H7 (cell line): ENCODE results near the gene SIRT7. TPM values are rescaled to one million over a fixed set of nuclear protein-coding genes. Genes with fewer than 3 reads are reported as not detected.

Source experiments
- DNase-seq: peaks from one replicate; pipeline ENCODE4 v3.0.0; 2012
- H3K27me3 ChIP-seq: 2 replicates; pipeline ENCODE4 v1.6.0; 2011; ENCODE audit warnings: mild to moderate bottlenecking, low read length; ENCODE audit not compliant: control insufficient read depth, insufficient read depth
- H3K36me3 ChIP-seq: replicated peaks from 2 replicates; pipeline ENCODE4 v1.5.1; 2011; ENCODE audit warnings: low read length; ENCODE audit not compliant: control insufficient read depth, insufficient read depth
- H3K4me3 ChIP-seq: 2 replicates; pipeline ENCODE4 v1.5.1; 2011; ENCODE audit warnings: low read depth, mild to moderate bottlenecking, control low read depth, low read length, moderate library complexity; ENCODE audit not compliant: insufficient read depth
- total RNA-seq: library from RNA; depleted of rRNA; stranded (reverse); fragments of >200 nt; shearing (Covaris generic); gene quantifications from 2 replicates; pipeline ENCODE4 v1.2.3, GENCODE V29; 2014; rRNA removed

The SIRT7 gene
- total RNA-seq, 1 experiment from 2014 or later: 19.0 TPM

- Histone ChIP-seq H3K4me3 (no peak overlapping the region), H3K27me3 (no peaks in the 10 kb centered on the region), H3K36me3 (peaks cover 21% of the 10 kb centered on the region)
- DNase-seq: peak; percentile 71
Observed at GRCh38 chr17:81867170-81867990, 50.6 kb downstream of the SIRT7 start.

DNA sequence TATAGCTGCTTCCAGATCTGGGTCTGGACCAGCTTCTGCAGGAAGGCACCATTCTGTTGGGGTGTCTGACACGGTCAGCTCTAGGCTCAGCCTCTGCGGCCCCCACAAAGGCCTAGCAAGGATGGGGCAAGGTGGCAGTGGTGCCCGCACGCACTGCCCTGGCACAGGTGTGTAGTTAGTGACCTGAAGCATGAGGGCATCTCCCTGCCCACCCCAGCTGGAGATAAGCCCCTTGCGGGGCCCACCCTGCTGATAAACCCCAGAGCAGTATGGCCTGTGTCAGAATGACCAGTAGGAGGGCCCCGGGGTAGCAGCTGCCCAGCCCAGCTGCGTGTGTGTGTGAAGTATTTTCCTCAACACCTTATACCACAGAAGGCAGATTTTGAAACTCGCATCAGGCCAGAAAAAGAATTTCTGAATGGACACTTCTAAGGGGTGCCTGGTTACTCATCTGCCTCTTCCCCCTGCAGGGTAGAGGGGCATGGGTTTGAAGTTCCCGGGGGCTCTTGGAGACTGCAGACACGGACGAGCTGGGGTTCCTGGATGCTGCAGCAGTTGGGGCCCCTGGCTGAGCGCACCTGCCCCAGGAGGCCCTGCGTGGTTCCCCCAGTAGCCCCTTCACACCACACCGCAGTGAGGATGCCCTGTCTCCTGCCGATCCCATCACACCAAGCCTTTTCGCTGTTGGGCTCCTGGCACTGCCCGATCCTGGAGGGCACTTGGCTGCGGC lies 51.4 kb downstream of the SIRT7 start:
- no peaks in the 10 kb centered on the region for H3K27me3 ChIP-seq
- no peak overlapping the region for H3K4me3 ChIP-seq
- peak; percentile 48 for DNase-seq
- peaks cover 21% of the 10 kb centered on the region for H3K36me3 ChIP-seq

GRCh38 chr17:81865733-81866439 lies 52.1 kb downstream of the SIRT7 start:
- Histone ChIP-seq H3K27me3 (no peaks in the 10 kb centered on the region), H3K4me3 (no peak overlapping the region), H3K36me3 (peaks cover 21% of the 10 kb centered on the region)
- DNase-seq: no peak

DNA sequence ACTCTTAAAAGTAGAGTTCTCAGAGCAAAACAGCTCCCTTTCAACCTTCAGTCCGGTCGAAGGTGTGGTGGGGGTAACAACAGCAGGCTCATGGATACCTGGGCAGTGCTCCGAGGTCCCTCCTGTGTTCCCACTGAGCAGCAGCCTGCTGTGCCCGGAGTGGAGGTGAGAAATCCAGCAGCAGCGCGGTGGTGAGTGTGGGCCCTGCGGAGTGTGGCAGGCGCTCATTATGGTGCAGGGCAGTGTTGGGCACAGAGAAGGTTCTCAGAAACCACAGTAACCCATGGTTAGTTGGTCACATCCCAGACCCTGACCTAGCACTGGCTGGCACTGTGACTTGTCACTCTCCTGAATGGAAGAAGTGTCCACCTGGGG lies 52.6 kb downstream of the SIRT7 start:
- DNase-seq: no peak
- no peaks in the 10 kb centered on the region for H3K27me3 ChIP-seq
- H3K36me3 ChIP-seq: peaks cover 21% of the 10 kb centered on the region
- no peak overlapping the region for H3K4me3 ChIP-seq

- Histone ChIP-seq H3K36me3 (peaks cover 21% of the 10 kb centered on the region), H3K27me3 (no peaks in the 10 kb centered on the region), H3K4me3 (no peak overlapping the region)
- peak; percentile 65 for DNase-seq
Observed at GRCh38 chr17:81863833-81864768, 53.9 kb downstream of the SIRT7 start.

GRCh38 chr17:81863123-81863675 lies 54.8 kb downstream of the SIRT7 start:
- H3K4me3 ChIP-seq: no peak overlapping the region
- H3K27me3 ChIP-seq: no peaks in the 10 kb centered on the region
- peaks cover 29% of the 10 kb centered on the region for H3K36me3 ChIP-seq
- DNase-seq: no peak

Other genes with a start within 250 kb of the SIRT7 start
- gene ARL16, start 234.4 kb downstream of the SIRT7 start, total RNA-seq: 47.4 and 74.6 TPM in 2 replicates
- gene HGS, start 234.2 kb downstream of the SIRT7 start, total RNA-seq: 119 and 133 TPM in 2 replicates
- gene MRPL12, start 214.8 kb downstream of the SIRT7 start, total RNA-seq: 32.3 and 35.9 TPM in 2 replicates
- gene SLC25A10, start 205.9 kb downstream of the SIRT7 start, total RNA-seq: 50.6 and 56.7 TPM in 2 replicates
- 0.07 and 0.11 TPM in 2 replicates for gene GCGR, start 114.0 kb downstream of the SIRT7 start, total RNA-seq
- 180 and 204 TPM in 2 replicates for gene MCRIP1, start 84.9 kb downstream of the SIRT7 start, total RNA-seq
- gene PPP1R27, start 83.1 kb downstream of the SIRT7 start, total RNA-seq: not detected in 2 replicates
- gene P4HB, start 57.6 kb downstream of the SIRT7 start, total RNA-seq: 421 and 528 TPM in 2 replicates
- 127 and 158 TPM in 2 replicates for gene ARHGDIA, start 46.8 kb downstream of the SIRT7 start, total RNA-seq
- gene ALYREF, start 26.6 kb downstream of the SIRT7 start, total RNA-seq: 195 and 271 TPM in 2 replicates
- gene ANAPC11, start 26.5 kb downstream of the SIRT7 start, total RNA-seq: 269 and 274 TPM in 2 replicates
- 0.85 and 0.94 TPM in 2 replicates for gene NPB, start 15.9 kb downstream of the SIRT7 start, total RNA-seq
- gene PCYT2, start 6.8 kb downstream of the SIRT7 start, total RNA-seq: 21.0 and 37.0 TPM in 2 replicates
- 27.0 and 31.7 TPM in 2 replicates for gene MAFG, start 9.6 kb upstream of the SIRT7 start, total RNA-seq
- 267 and 298 TPM in 2 replicates for gene PYCR1, start 19.1 kb upstream of the SIRT7 start, total RNA-seq
- gene MYADML2, start 29.1 kb upstream of the SIRT7 start, total RNA-seq: 0.24 and 0.30 TPM in 2 replicates
- gene NOTUM, start 43.0 kb upstream of the SIRT7 start, total RNA-seq: 2.0 and 2.3 TPM in 2 replicates
- 62.1 and 65.8 TPM in 2 replicates for gene ASPSCR1, start 59.5 kb upstream of the SIRT7 start, total RNA-seq
- 171 and 247 TPM in 2 replicates for gene CENPX, start 104.7 kb upstream of the SIRT7 start, total RNA-seq
- 45.2 and 46.5 TPM in 2 replicates for gene LRRC45, start 105.1 kb upstream of the SIRT7 start, total RNA-seq
- 155 and 175 TPM in 2 replicates for gene RAC3, start 113.5 kb upstream of the SIRT7 start, total RNA-seq
- 72.7 and 110 TPM in 2 replicates for gene DCXR, start 119.5 kb upstream of the SIRT7 start, total RNA-seq
- 43.0 and 50.8 TPM in 2 replicates for gene RFNG, start 133.6 kb upstream of the SIRT7 start, total RNA-seq
- gene GPS1, start 133.7 kb upstream of the SIRT7 start, total RNA-seq: 205 and 248 TPM in 2 replicates
- gene DUS1L, start 147.6 kb upstream of the SIRT7 start, total RNA-seq: 114 and 129 TPM in 2 replicates
- 201 and 257 TPM in 2 replicates for gene FASN, start 180.1 kb upstream of the SIRT7 start, total RNA-seq